Body of pancreas (tissue), 4 donors: ENCODE measurements around the gene COLEC11. TPM values are rescaled to one million over a fixed set of nuclear protein-coding genes. Genes with fewer than 3 reads are reported as not detected.

ENCODE experiments used
- ATAC-seq: fragments of 150-250 bp; one replicate; pipeline ENCODE4 v1.9.1; 2016
- DNase-seq, 4 donors: peaks; one replicate each; pipeline ENCODE4 v3.0.0-alpha.2; 2019
- H3K27ac ChIP-seq, 4 donors: fragments of 200-600 bp; sonication (generic); 1 replicate in 3 of 4; 2 replicates in 1 of 4; pipeline versions ENCODE4 v1.5.1 to v1.6.1; 2016 to 2019; ENCODE audit warnings: mild to moderate bottlenecking in 1 of 4, mixed read lengths in 1 of 4, moderate library complexity in 1 of 4
- H3K27me3 ChIP-seq, 2 donors: fragments of 200-600 bp; sonication (generic); one replicate each; pipeline ENCODE4 v1.6.0; 2016; ENCODE audit warnings: mild to moderate bottlenecking in 1 of 2
- H3K36me3 ChIP-seq, 2 donors: fragments of 200-600 bp; sonication (generic); replicated peaks in 1 of 2; 2 replicates each; pipeline ENCODE4 v1.5.1; 2016; ENCODE audit warnings: low read depth in 2 of 2; ENCODE audit not compliant: insufficient read depth in 1 of 2
- H3K4me1 ChIP-seq: fragments of 200-600 bp; sonication (generic); one replicate; pipeline ENCODE4 v1.6.0; 2016
- H3K4me3 ChIP-seq, 2 donors: fragments of 200-600 bp; sonication (generic); 1 replicate in 1 of 2; 2 replicates in 1 of 2; pipeline ENCODE4 v1.5.1; 2016 to 2019
- H3K9me3 ChIP-seq, 3 donors: fragments of 200-600 bp; sonication (generic); 1 replicate in 2 of 3; 2 replicates in 1 of 3; pipeline ENCODE4 v1.5.1; 2016
- CTCF ChIP-seq, 7 experiments: fragments of 450-650 bp in 4 of 7; fragments of 200-600 bp in 3 of 7; sonication (generic) in 3 of 7; IDR thresholded peaks; one replicate each; pipeline ENCODE4 v1.5.1; 2016 to 2019; ENCODE audit warnings: antibody characterized with exemption in 7 of 7
- POLR2A ChIP-seq, 3 donors: fragments of 450-650 bp; IDR thresholded peaks; one replicate each; pipeline ENCODE4 v1.6.1; 2016; ENCODE audit warnings: antibody characterized with exemption in 3 of 3, mild to moderate bottlenecking in 2 of 3
- WGBS, 2 donors: methylation state at CpG; one replicate each; pipeline ENCODE4 v1.1.5; 2017; 5-methylcytosine and 5-hydroxymethylcytosine counted together
- intact Hi-C: fragments of 100-400 bp; cut with DNase I; formaldehyde crosslinking; loops from one replicate; pipeline ENCODE4 v1.15.1; 2023
- total RNA-seq, 2 donors: library from RNA; depleted of rRNA; stranded (reverse); fragments of >200 nt; gene quantifications; one replicate each; pipeline ENCODE4 v1.1.0, GENCODE V29; 2016

COLEC11 gene
- total RNA-seq, 2 donors from 2014 or later = 11.5 to 15.3 TPM

GRCh38 chr2:3630631-3631030 is 35.7 kb downstream of the COLEC11 start:
- Histone ChIP-seq H3K4me3 (no peak overlapping the region), H3K36me3 (no peaks in the 10 kb centered on the region), H3K27me3 (no peaks in the 10 kb centered on the region), H3K27ac (no peak overlapping the region), H3K4me1 (no peaks in the 10 kb centered on the region), H3K9me3 (no peaks in the 10 kb centered on the region)
- TF ChIP-seq POLR2A (IDR thresholded peaks at IDR 0.05) (no peak), CTCF (IDR thresholded peaks at IDR 0.05) (no peak)
- intact Hi-C loops = no loop called here
- peak in 1 of 4 donors; percentile 3 for DNase-seq
- WGBS, 2 donors = 61 to 68% methylated on average over 7 of the region's 7 CpGs
- ATAC-seq = no peak

- no peaks in the 10 kb centered on the region for H3K4me1 ChIP-seq
- DNase-seq (peak in 1 of 4 donors; percentile 3), ATAC-seq (no peak)
- no peaks in the 10 kb centered on the region for H3K36me3 ChIP-seq
- no peaks in the 10 kb centered on the region for H3K9me3 ChIP-seq
- intact Hi-C loops = no loop called here
- H3K27ac ChIP-seq = no peak overlapping the region
- WGBS, 2 donors = 72 to 73% methylated on average over 5 to 15 of the region's 15 CpGs
- H3K4me3 ChIP-seq = no peak overlapping the region
- TF ChIP-seq POLR2A (IDR thresholded peaks at IDR 0.05) (no peak), CTCF (IDR thresholded peaks at IDR 0.05) (no peak)
- H3K27me3 ChIP-seq = no peaks in the 10 kb centered on the region
Measured at GRCh38 chr2:3631161-3631850, 36.4 kb downstream of the COLEC11 start.

DNA sequence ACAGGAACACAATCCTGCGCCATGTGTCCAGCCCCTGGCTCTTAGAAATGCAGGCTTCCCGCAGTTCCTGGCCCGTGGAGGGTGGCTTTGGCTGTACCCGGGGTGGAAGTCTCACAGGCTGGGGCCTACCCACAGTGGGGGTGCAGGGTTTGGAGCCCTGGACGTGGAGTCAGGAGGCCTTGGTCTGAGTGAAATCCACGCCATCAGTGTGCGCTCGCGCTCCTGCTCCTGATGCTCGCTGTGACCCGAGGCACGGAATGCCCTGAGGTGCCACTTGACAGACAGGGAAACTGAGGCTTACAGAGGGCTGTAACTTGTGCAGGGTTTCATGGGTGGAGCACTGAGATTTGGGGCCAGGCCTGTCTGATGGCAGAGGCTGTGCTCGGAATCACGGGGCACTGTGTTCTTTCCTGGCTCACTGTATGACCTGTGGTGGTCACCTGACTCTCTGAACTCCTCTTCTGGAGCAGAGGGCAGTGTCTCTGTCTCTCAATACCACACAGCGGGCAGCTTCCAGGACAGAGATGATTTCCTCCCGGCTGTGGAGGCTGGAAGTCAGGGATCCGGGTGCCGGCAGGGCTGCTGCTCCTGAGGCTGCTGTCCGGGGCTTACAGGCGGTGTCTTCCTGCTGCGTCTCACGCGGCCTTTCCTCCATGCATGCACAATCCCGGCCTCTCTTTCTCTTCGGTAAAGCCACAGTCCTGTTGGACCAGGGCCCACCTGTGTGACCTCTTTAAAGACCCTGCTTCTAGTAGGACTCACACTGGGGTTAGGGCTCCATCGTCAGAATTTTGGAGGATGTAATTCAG is 37.1 kb downstream of the COLEC11 start:
- ATAC-seq (no peak), DNase-seq (peak in 1 of 4 donors; percentile 8)
- Histone ChIP-seq H3K36me3 (no peaks in the 10 kb centered on the region), H3K27me3 (no peaks in the 10 kb centered on the region), H3K4me3 (no peak overlapping the region), H3K27ac (no peak overlapping the region), H3K9me3 (no peaks in the 10 kb centered on the region), H3K4me1 (no peaks in the 10 kb centered on the region)
- intact Hi-C loops = no loop called here
- TF ChIP-seq POLR2A (IDR thresholded peaks at IDR 0.05) (no peak), CTCF (IDR thresholded peaks at IDR 0.05) (no peak)
- 83 to 89% methylated on average over 12 to 26 of the region's 26 CpGs for WGBS, 2 donors

DNA sequence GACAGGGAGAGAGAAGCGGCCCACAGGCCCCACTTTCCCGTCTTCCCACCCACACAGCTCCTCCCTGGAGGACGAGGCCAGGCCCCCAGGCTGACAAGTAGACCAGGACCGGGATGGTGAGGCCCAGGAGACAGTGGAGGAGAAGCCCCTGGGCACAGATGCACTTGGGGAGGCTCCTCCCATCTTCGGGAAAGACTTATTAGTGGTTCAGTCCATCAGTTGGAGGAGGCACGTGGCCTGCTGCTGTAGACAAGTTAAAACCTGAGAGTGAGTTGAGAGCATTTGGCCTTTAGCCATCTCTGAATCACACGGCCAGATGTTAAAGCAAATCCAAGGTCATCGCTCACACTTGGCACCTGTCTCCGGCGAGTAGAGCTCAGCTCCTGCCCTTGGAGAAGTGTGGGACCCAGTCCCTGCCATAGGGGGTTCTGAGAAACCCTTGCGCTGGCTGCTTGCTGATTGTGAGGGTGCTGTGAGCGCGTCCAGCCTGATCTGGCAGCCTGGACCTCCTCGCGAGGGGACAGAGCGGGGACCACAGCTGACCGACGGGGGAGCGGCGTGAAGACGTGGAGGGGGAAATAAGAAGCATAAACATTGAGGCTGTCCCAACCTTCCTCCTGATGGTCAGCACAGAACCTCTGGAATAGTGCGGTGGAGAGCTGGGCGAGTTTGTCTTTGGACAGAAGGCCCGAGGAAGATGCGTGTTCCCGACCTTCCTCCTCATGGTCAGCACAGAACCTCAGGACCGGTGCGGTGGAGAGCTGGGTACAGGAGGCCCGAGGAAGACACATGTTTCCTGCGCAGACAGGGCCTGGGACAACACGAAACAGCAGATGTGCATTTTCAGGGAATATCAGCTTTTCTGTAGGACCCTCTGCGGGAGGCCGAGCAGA is 38.4 kb downstream of the COLEC11 start:
- DNase-seq = peak in 2 of 4 donors; percentile 23 to 25
- intact Hi-C loops = no loop called here
- Histone ChIP-seq H3K27ac (no peak overlapping the region), H3K4me1 (no peaks in the 10 kb centered on the region), H3K9me3 (no peaks in the 10 kb centered on the region), H3K36me3 (no peaks in the 10 kb centered on the region), H3K27me3 (no peaks in the 10 kb centered on the region), H3K4me3 (no peak overlapping the region)
- no peak for ATAC-seq
- TF ChIP-seq CTCF (IDR thresholded peaks at IDR 0.05) (no peak), POLR2A (IDR thresholded peaks at IDR 0.05) (no peak)
- WGBS, 2 donors = 71 to 72% methylated on average over 26 to 33 of the region's 33 CpGs
